HG02623 (cell line): ENCODE measurements around the gene NCOA1.
A peak's percentile ranks its signal among the peaks of the same experiment; 100 is the strongest.
"Not testable (repeated sequence)": the region's sequence is repeated elsewhere in the genome, so short reads cannot be mapped to it uniquely, and the experiment has no call there.

Experiments
- ATAC-seq: cut with Tn5 transposase; IDR thresholded peaks from one replicate; pipeline ENCODE4 v1.9.1; 2021; ENCODE audit warnings: moderate library complexity; ENCODE audit not compliant: unreplicated experiment

NCOA1 gene

DNA sequence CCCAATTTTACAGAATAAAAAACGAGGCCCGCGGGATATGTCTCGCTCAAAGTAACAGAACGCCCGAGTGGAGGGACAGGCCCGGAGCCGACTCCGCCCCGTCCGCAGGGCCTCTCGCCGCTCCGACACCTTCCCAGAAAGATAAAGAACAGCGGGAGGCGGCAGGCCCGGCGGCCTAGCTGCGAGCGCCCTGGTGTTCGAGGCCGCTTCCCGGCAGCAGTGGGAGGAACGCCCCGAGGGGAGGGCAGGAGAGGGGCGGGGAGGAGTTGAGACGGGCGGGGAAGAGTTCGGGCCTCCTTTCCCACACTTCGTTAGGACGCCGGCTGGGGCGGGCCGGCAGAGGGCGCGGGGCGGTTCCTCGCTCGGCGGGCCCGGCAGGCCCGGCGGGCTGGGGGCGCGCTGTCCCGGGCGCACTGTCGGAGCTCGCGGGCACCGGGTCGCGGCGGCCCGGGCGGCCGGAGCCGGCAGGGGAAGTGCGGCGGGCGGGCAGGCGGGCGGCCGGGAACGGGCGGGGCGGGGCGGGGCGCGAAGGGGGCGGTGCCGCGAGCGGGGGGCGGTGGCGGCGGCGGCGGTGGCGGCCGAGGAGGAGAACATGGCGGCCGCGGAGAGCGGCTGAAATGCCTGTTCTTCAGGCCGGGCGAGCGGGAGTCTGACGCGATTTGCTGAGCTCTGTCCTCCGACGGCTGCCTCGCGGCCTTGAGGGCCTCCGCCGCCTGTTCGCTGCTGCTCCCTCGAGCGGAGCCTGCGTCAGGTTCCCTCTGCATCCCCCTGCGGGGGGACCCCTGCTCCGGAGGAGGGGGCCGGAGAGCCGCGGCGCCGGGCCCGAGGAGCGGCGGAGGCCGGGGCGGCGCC is at the start of gene NCOA1:
NCOA1 (plus strand) TSS at position 565 of the 852 bp plus-strand sequence. CDS start 167,424 bp downstream, outside the sequence.
- peak; percentile 72 for ATAC-seq

DNA sequence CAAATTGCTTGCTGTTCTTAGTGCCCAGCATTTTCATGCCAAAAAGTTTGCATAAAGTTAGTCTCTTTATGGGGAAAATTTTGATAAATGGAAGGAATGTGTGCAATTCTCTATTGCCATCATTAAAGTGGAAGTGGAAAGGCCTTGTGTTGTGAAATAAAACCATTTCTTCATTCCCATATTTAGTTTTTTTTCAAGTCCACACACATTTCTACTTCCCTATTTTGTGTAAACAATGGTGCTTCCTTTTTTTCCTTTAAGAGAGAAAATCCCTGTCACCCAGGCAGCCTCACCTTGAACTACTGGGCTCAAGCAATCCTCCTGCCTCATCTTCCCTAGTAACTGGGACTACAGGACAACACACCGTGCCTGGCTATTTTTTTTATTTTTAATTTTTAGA is 42.3 kb upstream of the NCOA1 start:
- no peak for ATAC-seq

GRCh38 chr2:24449344-24449743 is 41.7 kb upstream of the NCOA1 start:
- no peak for ATAC-seq

DNA sequence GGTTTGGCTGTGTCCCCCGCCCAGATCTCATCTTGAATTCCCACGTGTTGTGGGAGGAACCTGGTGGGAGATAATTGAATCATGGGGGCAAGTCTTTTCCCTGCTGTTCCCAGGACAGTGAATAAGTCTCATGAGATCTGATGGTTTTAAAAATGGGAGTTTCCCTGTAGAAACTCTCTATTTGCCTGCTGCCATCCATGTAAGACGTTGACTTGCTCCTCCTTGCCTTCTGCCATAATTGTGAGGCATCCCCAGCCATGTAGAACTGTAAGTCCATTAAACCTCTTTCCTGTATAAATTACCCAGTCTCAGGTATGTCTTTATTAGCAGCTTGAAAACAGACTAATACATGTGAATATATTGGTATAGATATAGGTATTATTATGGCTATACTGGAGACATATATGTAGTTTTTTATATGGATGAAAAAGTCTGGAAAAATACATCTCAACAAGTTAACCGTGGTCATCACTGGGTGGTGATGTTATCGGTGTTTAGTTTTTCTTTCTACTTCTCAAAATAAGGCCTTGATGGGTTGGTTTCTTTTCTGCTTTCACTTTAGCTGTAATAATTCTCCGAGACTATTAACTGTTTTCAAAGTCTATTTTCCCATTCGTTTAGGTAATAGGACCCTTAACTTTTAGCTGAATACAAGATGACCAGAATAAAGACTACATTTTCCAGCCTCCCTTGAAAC is 39.1 kb upstream of the NCOA1 start:
- ATAC-seq: no peak

DNA sequence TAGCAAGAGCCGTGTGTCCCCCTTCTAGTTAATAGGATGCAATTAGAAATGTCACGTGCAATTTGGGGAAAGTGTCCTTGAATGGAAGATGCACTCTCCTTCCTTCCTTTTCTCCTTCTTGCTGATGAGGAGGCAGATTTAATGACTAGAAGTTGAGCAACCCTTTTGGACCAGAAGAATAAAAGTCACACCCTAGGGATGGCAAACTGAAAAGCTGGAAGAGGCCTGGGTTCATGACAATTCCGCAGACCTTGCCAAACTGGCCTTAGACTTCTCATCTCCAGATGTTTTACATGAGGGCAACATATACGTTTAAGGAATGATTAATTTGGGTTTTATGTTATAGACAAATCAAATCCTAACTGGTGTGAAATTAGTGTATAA is 38.6 kb upstream of the NCOA1 start:
- no peak for ATAC-seq

GRCh38 chr2:24453379-24454073 is 37.5 kb upstream of the NCOA1 start:
- ATAC-seq: no peak

DNA sequence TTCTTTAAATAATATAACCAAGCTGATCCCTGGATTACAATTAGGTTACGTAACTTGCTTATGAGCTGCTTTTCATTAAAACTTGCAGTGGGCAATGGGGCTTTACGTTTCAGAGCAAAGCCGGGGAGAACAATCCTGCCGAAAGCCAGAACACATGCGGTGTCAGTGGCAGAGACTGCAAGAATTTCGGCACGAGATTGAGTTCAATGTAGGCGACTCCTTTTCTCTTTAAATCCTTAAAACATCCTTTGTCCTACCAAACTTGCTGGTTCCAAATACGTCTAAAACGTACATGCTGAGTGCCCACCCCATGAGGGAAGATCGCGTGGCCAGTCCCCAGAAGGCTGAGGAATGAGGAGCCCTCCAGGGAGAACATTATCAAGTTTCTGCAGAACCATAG is 36.8 kb upstream of the NCOA1 start:
- ATAC-seq: no peak

DNA sequence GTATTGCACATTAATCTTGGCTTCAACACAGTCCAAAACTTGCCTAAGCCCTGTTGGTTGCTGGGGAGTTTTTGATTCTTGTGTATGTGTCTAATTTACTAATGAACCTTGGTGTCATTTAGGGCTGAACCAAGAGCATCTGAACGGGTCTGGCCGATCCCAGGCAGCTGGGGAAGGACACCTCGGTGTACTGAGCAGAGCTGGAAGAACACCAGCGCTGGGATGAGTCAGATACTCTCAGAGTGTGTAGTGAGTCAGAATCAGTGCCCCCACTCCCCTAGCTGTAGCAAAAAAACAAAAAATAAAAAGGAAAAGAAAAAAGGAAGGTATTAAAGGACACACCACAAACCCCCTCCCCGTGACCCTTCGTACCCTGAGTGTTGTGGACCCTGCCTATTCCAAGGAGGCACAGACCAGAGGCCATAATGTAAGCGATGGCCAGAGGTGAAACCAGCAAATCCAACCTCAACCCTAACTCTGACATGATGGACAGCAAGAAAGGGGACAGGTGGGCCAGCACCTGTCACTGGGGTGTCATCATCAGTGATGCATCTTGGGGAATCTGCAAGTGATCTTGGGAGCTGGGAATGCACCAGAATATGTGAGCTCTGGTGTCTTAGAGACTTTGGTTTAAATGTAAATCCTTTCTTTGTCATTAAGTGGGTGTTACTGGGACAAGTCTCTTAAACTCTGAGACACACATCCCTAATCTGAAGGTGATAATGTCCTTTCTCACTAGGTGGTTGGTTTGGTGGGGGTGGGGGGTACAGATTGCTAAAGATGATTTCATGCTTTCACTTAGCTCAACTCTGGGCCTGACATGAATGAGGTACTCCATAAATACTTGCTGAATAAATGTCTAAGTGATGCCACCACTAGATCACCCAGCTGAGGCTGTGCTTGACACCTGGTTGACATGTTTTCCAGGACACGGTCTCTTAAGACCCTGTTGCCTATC is 34.2 kb upstream of the NCOA1 start:
- ATAC-seq: no peak

- ATAC-seq: no peak
Observed at GRCh38 chr2:24457696-24458386, 33.2 kb upstream of the NCOA1 start.

DNA sequence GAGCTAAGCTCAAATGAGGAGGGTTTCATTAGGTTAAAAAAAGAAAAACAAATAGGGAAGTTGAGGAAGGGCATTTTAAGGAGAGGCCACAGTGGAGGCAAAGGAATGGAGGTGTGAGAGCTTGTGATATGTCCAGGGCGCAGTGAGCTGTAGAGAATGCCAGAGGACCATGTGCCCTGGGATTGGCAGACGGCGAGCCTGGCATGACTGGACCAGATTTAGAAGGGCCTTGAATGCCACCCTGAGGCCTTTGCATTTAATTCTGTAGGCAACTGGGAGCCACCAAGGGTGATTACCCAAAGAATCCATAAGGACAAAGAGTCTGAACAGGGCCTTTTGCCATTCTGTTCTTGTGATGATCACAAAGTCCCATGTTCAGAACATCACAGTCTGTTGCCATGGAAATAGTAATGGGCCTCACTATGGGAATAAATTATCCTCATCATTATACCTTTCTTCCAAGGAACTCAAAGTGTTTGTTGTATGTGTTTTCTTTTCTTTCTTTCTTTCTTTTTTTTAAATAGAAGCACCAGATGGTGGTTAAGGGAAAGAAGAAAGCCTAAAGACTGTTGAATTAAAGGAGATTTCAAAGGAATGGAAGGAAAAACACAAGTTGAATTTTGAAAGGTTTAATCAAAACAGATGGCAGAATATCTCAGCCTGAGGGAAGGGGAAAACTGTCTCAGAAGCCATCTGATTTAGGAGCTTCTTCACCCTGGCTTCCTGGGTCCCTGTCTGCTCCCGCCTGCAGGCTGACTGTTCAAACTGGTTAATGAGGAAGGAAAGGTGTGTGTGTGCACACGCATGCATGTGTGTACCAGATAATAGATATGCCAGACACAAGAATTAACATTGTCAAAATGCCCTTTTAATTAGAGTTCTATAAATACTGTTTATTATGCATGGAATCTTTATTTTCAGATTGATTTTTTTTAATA is 31.6 kb upstream of the NCOA1 start:
- ATAC-seq: no peak

- ATAC-seq: no peak
Observed at GRCh38 chr2:24461685-24462084, 29.4 kb upstream of the NCOA1 start.

DNA sequence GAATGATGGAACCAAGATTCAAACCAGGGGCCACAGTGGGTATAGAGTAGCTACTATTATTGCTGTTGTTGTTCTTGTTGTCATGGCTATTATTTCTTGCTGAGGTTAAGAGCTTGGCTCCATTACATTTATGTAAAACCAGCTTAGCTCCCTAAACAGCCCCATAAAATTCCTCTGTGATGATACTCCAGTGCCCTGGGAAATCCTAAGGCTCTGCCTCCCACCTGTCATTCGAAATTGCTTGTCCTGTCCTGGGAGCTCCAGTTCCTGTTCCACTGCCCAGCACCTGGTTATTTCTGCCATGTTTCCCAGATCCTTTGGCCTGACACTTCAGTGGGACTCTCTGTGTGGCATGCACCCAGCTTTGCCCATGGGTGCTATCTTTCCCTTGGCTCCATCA is 27.8 kb upstream of the NCOA1 start:
- ATAC-seq: no peak

DNA sequence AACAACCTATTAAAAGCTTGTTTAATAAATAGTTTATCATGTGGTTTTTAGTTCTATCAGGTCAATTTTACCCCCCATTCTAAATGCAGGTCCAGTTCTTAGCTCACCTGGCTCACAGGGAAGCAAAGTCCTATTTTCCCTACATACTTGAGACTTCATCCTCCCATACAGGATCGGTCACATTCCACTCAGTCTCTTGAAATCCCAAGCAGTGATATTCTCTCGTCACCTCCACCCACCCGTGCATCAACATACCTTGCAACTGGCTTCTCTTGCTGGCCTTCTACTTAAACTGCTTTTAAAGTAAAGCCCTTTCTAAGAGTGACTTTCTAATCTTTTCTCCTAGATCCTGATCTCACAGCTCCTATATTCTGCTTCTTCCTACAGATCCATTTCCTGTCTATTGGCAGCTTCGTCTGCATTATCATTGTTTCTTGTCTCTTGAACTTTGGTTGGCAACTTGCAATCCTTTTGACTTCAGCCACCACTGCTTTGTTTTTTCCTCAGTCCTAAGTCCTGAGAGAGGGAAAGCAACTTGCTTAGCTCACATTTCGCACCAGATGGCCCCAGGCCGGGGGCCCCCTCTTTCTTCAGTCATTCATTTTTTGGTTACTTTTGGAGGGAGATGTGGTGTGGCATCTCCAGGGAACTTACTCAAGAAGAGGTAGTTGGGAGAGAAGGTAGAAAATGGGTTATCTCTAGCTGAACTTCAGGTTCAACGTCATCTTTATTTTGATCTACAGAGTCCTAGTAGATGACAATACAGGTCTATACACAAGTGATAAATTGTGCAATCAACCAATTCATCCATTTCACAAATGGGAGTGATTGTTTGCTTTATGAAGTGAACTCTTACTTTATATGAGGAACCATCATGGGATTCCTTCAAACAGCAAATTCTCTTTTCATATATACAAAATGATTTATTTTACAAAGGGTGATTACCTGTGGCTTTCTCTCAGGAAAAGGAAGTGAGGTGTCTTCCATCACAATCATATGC is 23.9 kb upstream of the NCOA1 start:
- ATAC-seq: no peak

DNA sequence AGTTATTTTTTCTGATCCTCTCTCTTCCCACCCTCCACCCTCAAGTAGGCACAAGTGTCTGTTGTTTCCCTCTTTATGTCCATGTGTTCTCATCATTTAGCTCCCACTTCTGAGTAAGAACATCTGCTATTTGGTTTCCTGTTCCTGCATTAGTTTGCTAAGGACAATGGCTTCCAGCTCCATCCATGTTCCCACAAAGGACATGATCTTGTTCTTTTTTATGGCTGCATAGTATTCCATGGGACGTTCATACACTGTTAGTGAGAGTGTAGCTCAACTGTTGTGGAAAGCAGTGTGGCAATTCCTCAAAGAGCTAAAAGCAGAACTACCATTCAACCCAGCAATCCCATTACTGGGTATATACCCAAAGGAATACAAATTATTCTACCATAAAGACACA is 22.6 kb upstream of the NCOA1 start:
- not testable (repeated sequence) for ATAC-seq

GRCh38 chr2:24469148-24469650 is 21.9 kb upstream of the NCOA1 start:
- ATAC-seq: no peak

- ATAC-seq: no peak
Observed at GRCh38 chr2:24471662-24472061, 19.4 kb upstream of the NCOA1 start.

DNA sequence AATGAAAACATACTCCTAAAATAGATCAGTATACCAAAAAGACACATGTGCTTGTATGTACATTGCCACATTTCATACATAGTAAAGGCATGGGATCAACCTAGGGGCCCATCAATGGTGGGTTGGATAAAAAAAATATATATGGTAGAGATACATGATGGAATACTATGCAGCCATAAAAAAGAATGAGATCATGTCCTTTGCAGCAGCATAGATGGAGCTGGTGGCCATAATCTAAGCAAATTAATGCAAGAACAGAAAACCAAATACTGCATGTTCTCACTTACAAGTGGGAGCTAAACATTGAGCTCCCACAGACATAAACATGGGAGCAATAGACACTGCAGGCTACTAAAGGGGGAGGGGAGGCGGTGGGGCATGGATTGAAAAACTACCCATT is 18.6 kb upstream of the NCOA1 start:
- ATAC-seq: no peak

- ATAC-seq: no peak
Observed at GRCh38 chr2:24473626-24474025, 17.4 kb upstream of the NCOA1 start.
